Suprapubic skin (tissue), 4 donors: ENCODE data around the gene SPPL3. TPM values are rescaled to one million over a fixed set of nuclear protein-coding genes. Genes with fewer than 3 reads are reported as not detected.

Experiments
- DNase-seq, 2 donors: peaks; one replicate each; pipeline ENCODE4 v3.0.0-alpha.2; 2019; ENCODE audit warnings: low spot score in 2 of 2
- H3K27ac ChIP-seq: fragments of 200-600 bp; sonication (generic); one replicate; pipeline ENCODE4 v1.5.1; 2019
- H3K27me3 ChIP-seq: fragments of 200-600 bp; sonication (generic); one replicate; pipeline ENCODE4 v1.5.1; 2019
- H3K36me3 ChIP-seq: fragments of 200-600 bp; sonication (generic); one replicate; pipeline ENCODE4 v1.5.1; 2019
- H3K4me1 ChIP-seq: fragments of 200-600 bp; sonication (generic); one replicate; pipeline ENCODE4 v1.5.1; 2019
- H3K4me3 ChIP-seq: fragments of 200-600 bp; sonication (generic); one replicate; pipeline ENCODE4 v1.5.1; 2019; ENCODE audit warnings: mild to moderate bottlenecking
- H3K9me3 ChIP-seq: fragments of 200-600 bp; sonication (generic); one replicate; pipeline ENCODE4 v1.5.1; 2019
- CTCF ChIP-seq, 2 donors: fragments of 200-600 bp in 1 of 2; fragments of 450-650 bp in 1 of 2; sonication (generic) in 1 of 2; IDR thresholded peaks; one replicate each; pipeline ENCODE4 v1.5.1; 2016 to 2019; ENCODE audit warnings: antibody characterized with exemption in 2 of 2, mild to moderate bottlenecking in 1 of 2, moderate library complexity in 1 of 2
- EP300 ChIP-seq: sonication (generic); formaldehyde crosslinking; IDR thresholded peaks from one replicate; pipeline ENCODE4 v1.6.1; 2017; ENCODE audit warnings: antibody characterized with exemption
- POLR2A ChIP-seq, 2 donors: fragments of 450-650 bp; IDR thresholded peaks; one replicate each; pipeline ENCODE4 v1.6.1; 2017; ENCODE audit warnings: antibody characterized with exemption in 2 of 2, mild to moderate bottlenecking in 2 of 2, moderate library complexity in 2 of 2
- POLR2AphosphoS5 ChIP-seq, 3 donors: sonication (generic); formaldehyde crosslinking; IDR thresholded peaks; one replicate each; pipeline ENCODE4 v1.6.1; 2017; ENCODE audit warnings: antibody characterized with exemption in 3 of 3
- WGBS: methylation state at CpG from one replicate; pipeline ENCODE4 v1.1.5; 2018; 5-methylcytosine and 5-hydroxymethylcytosine counted together
- total RNA-seq, 4 donors: library from RNA; depleted of rRNA; stranded (reverse); fragments of >200 nt; gene quantifications; one replicate each; pipeline ENCODE4 v1.1.0, GENCODE V29; 2016

The SPPL3 gene
- total RNA-seq, 4 donors from 2014 or later = 64.7 to 91.8 (median 70.6) TPM

GRCh38 chr12:120738252-120739030 lies 165.7 kb downstream of the SPPL3 start:
- H3K27me3 ChIP-seq = no peaks in the 10 kb centered on the region
- DNase-seq = no peak
- no peaks in the 10 kb centered on the region for H3K9me3 ChIP-seq
- H3K36me3 ChIP-seq = peaks cover 20% of the 10 kb centered on the region
- no peak overlapping the region for H3K4me3 ChIP-seq
- WGBS = 90% methylated on average over 21 of the region's 31 CpGs
- H3K27ac ChIP-seq = no peak overlapping the region
- TF ChIP-seq EP300 (no peak), POLR2A (IDR thresholded peaks at IDR 0.05) (no peak), POLR2AphosphoS5 (IDR thresholded peaks at IDR 0.05) (no peak), CTCF (IDR thresholded peaks at IDR 0.05) (no peak)
- no peaks in the 10 kb centered on the region for H3K4me1 ChIP-seq

DNA sequence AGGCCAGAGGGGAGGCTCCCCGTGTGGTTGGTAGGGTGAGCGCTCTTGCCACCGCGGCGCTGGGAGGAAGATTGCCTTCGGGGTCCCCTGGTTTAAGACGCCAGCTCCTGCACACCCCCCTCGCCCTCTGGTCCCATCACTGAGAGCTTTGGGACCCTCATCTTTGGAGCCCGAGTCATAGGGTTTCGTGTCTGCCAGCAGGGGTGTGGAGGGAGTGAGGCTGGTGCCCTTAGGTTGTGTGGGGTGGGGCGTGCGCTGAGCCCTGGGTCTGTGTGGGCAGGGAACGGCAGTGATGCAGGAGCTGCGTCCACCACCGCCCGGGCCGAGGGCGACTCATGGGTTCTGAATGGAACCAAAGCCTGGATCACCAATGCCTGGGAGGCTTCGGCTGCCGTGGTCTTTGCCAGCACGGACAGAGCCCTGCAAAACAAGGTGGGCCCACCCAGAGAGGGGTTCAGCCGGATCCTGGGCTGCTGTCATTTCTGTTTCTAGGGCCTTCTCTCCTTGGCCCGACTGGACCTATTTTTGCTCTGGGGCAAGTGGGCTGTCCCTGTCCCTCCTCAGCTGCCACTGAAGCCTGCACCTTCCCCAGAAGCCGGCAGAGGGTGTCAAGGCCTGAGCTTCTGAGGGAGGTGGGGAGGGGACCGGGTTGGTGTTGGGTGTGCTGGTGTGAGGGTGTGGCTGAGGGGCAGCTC lies 166.5 kb downstream of the SPPL3 start:
- Histone ChIP-seq H3K27me3 (no peaks in the 10 kb centered on the region), H3K9me3 (no peaks in the 10 kb centered on the region), H3K27ac (no peak overlapping the region), H3K4me1 (no peaks in the 10 kb centered on the region), H3K36me3 (peaks cover 20% of the 10 kb centered on the region), H3K4me3 (no peak overlapping the region)
- TF ChIP-seq CTCF (IDR thresholded peaks at IDR 0.05) (no peak), POLR2A (IDR thresholded peaks at IDR 0.05) (no peak), EP300 (no peak), POLR2AphosphoS5 (IDR thresholded peaks at IDR 0.05) (no peak)
- no peak for DNase-seq
- 89% methylated on average over 20 of the region's 25 CpGs for WGBS

GRCh38 chr12:120736404-120737331 lies 167.5 kb downstream of the SPPL3 start:
- H3K4me1 ChIP-seq = no peaks in the 10 kb centered on the region
- TF ChIP-seq CTCF (IDR thresholded peaks at IDR 0.05) (no peak), POLR2A (IDR thresholded peaks at IDR 0.05) (no peak), EP300 (no peak), POLR2AphosphoS5 (IDR thresholded peaks at IDR 0.05) (no peak)
- H3K4me3 ChIP-seq = no peak overlapping the region
- peaks cover 20% of the 10 kb centered on the region for H3K36me3 ChIP-seq
- no peak for DNase-seq
- H3K9me3 ChIP-seq = no peaks in the 10 kb centered on the region
- H3K27me3 ChIP-seq = no peaks in the 10 kb centered on the region
- WGBS = 88% methylated on average over 37 of the region's 38 CpGs
- no peak overlapping the region for H3K27ac ChIP-seq

GRCh38 chr12:120735181-120735580 lies 169.0 kb downstream of the SPPL3 start:
- TF ChIP-seq POLR2AphosphoS5 (IDR thresholded peaks at IDR 0.05) (no peak), CTCF (IDR thresholded peaks at IDR 0.05) (no peak), EP300 (no peak), POLR2A (IDR thresholded peaks at IDR 0.05) (no peak)
- H3K4me1 ChIP-seq = no peaks in the 10 kb centered on the region
- H3K9me3 ChIP-seq = no peaks in the 10 kb centered on the region
- WGBS = 64% methylated on average over 3 of the region's 3 CpGs
- H3K36me3 ChIP-seq = peaks cover 32% of the 10 kb centered on the region
- DNase-seq = no peak
- no peak overlapping the region for H3K4me3 ChIP-seq
- no peak overlapping the region for H3K27ac ChIP-seq
- H3K27me3 ChIP-seq = no peaks in the 10 kb centered on the region
